DND-41 (cell line): ENCODE data around the gene LRP8.

Source experiments
- ATAC-seq: fragments of 200-7000 bp; cut with Tn5 transposase; 3 replicates; pipeline ENCODE4 v1.9.1; 2021; ENCODE audit warnings: low read depth; ENCODE audit not compliant: insufficient read depth
- DNase-seq: peaks from one replicate; pipeline ENCODE4 v3.0.0-alpha.2; 2020
- H2AFZ ChIP-seq: 2 replicates; pipeline ENCODE4 v1.6.0; 2012; ENCODE audit warnings: low read depth, low read length
- H3K27ac ChIP-seq: 2 replicates; pipeline ENCODE4 v1.5.1; 2012; ENCODE audit warnings: low read length, inconsistent platforms
- H3K27me3 ChIP-seq: fragments of 200-600 bp; sonication (generic); 2 replicates; pipeline ENCODE4 v1.6.0; 2012; ENCODE audit warnings: low read length, mild to moderate bottlenecking, inconsistent platforms; ENCODE audit not compliant: insufficient read depth, poor library complexity
- H3K36me3 ChIP-seq: 2 replicates; pipeline ENCODE4 v1.5.1; 2012; ENCODE audit warnings: low read length, inconsistent platforms; ENCODE audit not compliant: insufficient read depth
- H3K4me1 ChIP-seq: 2 replicates; pipeline ENCODE4 v1.5.1; 2012; ENCODE audit warnings: mild to moderate bottlenecking, low read length; ENCODE audit not compliant: insufficient read depth
- H3K4me2 ChIP-seq: 2 replicates; pipeline ENCODE4 v1.6.0; 2012; ENCODE audit warnings: mild to moderate bottlenecking, moderate library complexity, low read length, inconsistent platforms; ENCODE audit not compliant: insufficient read depth
- H3K4me3 ChIP-seq, 2 experiments: fragments of 200-600 bp in 1 of 2; shearing (Covaris generic) in 1 of 2; 2 replicates each; pipeline ENCODE4 v1.5.1; 2012 to 2016; ENCODE audit warnings: inconsistent platforms in 2 of 2, low read length in 2 of 2, mild to moderate bottlenecking in 2 of 2, low read depth in 1 of 2, moderate library complexity in 1 of 2
- H3K79me2 ChIP-seq: 2 replicates; pipeline ENCODE4 v1.6.0; 2012; ENCODE audit warnings: low read length, inconsistent platforms; ENCODE audit not compliant: insufficient read depth
- H3K9ac ChIP-seq: 2 replicates; pipeline ENCODE4 v1.6.0; 2012; ENCODE audit warnings: low read depth, mild to moderate bottlenecking, inconsistent platforms, low read length, moderate library complexity
- H3K9me3 ChIP-seq: 2 replicates; pipeline ENCODE4 v1.5.1; 2012; ENCODE audit warnings: low read length, moderate library complexity, mild to moderate bottlenecking, inconsistent platforms; ENCODE audit not compliant: insufficient read depth, severe bottlenecking
- H4K20me1 ChIP-seq: 2 replicates; pipeline ENCODE4 v1.6.0; 2012; ENCODE audit warnings: low read length; ENCODE audit not compliant: insufficient read depth
- CTCF ChIP-seq: IDR thresholded peaks from 2 replicates; pipeline ENCODE4 v1.5.1; 2012; ENCODE audit warnings: borderline replicate concordance, low read length, moderate library complexity, mild to moderate bottlenecking; ENCODE audit not compliant: poor library complexity, severe bottlenecking; ENCODE audit errors: extremely low read depth
- EZH2 ChIP-seq: IDR thresholded peaks from 3 replicates; pipeline ENCODE4 v1.6.1; 2012; ENCODE audit warnings: borderline replicate concordance, low read depth, mild to moderate bottlenecking, moderate library complexity, low read length, inconsistent platforms; ENCODE audit not compliant: severe bottlenecking

Gene LRP8

GRCh38 chr1:53219711-53220110, 108.2 kb downstream of the LRP8 start:
- peaks cover 25% of the 10 kb centered on the region for H3K79me2 ChIP-seq
- ATAC-seq (no peak), DNase-seq (no peak)
- H3K4me2 ChIP-seq = peak overlapping the region; percentile 90
- H2AFZ ChIP-seq = peak overlapping the region; percentile 85
- no peaks in the 10 kb centered on the region for H4K20me1 ChIP-seq
- H3K9ac ChIP-seq = peak overlapping the region; percentile 77
- H3K36me3 ChIP-seq = peaks cover 37% of the 10 kb centered on the region
- peak overlapping the region; percentile 52 to 95 for H3K4me3 ChIP-seq
- no peaks in the 10 kb centered on the region for H3K9me3 ChIP-seq
- peaks cover 26% of the 10 kb centered on the region for H3K4me1 ChIP-seq
- no peaks in the 10 kb centered on the region for H3K27me3 ChIP-seq
- TF ChIP-seq EZH2 (no peak), CTCF (no peak)
- peak overlapping the region; percentile 94 for H3K27ac ChIP-seq

DNA sequence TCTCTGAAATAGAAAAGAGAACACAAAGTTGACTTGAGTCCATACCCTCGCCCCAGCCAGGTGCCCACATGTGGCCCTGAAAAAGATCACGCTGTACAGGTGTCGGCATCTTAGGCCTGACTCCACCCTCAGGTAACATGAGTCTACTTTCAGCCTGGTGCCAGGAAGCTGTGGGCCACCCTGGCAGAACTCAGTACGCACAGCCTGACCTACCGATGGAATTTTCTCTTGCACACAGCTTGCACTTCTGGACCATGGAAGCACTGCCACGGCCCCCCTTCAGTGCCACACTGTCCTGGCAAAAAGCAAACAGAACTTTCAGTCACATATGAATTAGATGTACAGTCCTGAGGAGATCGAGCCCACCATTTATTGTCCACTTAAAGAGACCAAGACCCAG, 109.7 kb downstream of the LRP8 start:
- H3K27me3 ChIP-seq = no peaks in the 10 kb centered on the region

GRCh38 chr1:53214376-53214940, 113.4 kb downstream of the LRP8 start:
- Histone ChIP-seq H4K20me1 (no peaks in the 10 kb centered on the region), H3K9ac (no peak overlapping the region), H3K36me3 (peaks cover 84% of the 10 kb centered on the region), H3K4me2 (no peak overlapping the region), H2AFZ (no peak overlapping the region), H3K4me3 (no peak overlapping the region), H3K4me1 (peaks cover 10% of the 10 kb centered on the region), H3K27ac (no peak overlapping the region), H3K27me3 (no peaks in the 10 kb centered on the region), H3K79me2 (peaks cover 10% of the 10 kb centered on the region), H3K9me3 (no peaks in the 10 kb centered on the region)
- DNase-seq = no peak
- no peak for ATAC-seq
- TF ChIP-seq EZH2 (no peak), CTCF (no peak)

More for the DNA sequence above, 109.7 kb downstream of the LRP8 start:
- Histone ChIP-seq H3K27ac (no peak overlapping the region), H3K4me1 (peaks cover 26% of the 10 kb centered on the region), H2AFZ (no peak overlapping the region), H3K4me3 (no peak overlapping the region), H3K36me3 (peaks cover 52% of the 10 kb centered on the region), H4K20me1 (no peaks in the 10 kb centered on the region), H3K9ac (no peak overlapping the region), H3K9me3 (no peaks in the 10 kb centered on the region), H3K79me2 (peaks cover 25% of the 10 kb centered on the region), H3K4me2 (no peak overlapping the region)
- TF ChIP-seq EZH2 (no peak), CTCF (no peak)
- ATAC-seq (no peak), DNase-seq (no peak)

DNA sequence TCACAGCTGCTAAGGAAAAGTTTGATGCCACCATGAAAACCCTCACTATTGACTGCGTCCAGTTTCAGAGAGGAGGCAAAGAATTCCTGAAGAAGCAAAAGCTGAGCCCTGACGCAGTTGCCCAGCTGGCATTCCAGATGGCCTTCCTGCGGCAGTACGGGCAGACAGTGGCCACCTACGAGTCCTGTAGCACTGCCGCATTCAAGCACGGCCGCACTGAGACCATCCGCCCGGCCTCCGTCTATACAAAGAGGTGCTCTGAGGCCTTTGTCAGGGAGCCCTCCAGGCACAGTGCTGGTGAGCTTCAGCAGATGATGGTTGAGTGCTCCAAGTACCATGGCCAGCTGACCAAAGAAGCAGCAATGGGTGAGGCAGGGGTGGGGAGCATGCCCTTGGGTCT, 116.9 kb downstream of the LRP8 start:
- Histone ChIP-seq H3K4me3 (no peak overlapping the region), H3K9me3 (peaks cover 13% of the 10 kb centered on the region), H3K4me1 (no peaks in the 10 kb centered on the region), H3K36me3 (peaks cover 86% of the 10 kb centered on the region), H3K79me2 (no peaks in the 10 kb centered on the region), H3K27ac (no peak overlapping the region), H3K4me2 (no peak overlapping the region), H3K27me3 (no peaks in the 10 kb centered on the region), H3K9ac (no peak overlapping the region), H4K20me1 (no peaks in the 10 kb centered on the region), H2AFZ (no peak overlapping the region)
- TF ChIP-seq EZH2 (no peak), CTCF (no peak)
- ATAC-seq (no peak), DNase-seq (no peak)
